GM12878 (cell line): ENCODE results near the gene KRTAP1-1. TPM values are rescaled to one million over a fixed set of nuclear protein-coding genes. Genes with fewer than 3 reads are reported as not detected.

ENCODE experiments used
- ATAC-seq: fragments of 200-7000 bp; cut with Tn5 transposase; 3 replicates; pipeline ENCODE4 v1.9.1; 2020; ENCODE audit warnings: mild to moderate bottlenecking, moderate library complexity
- BruUV-seq: library from RNA; stranded (reverse); fragments of 400-500 nt; replicated peaks from 2 replicates; lab custom pipeline; 2021; lab: Mats Ljungman, UMichigan
- CTCF ChIA-PET: fragments of 300-600 bp; sonication (Branson Sonifier 250); formaldehyde crosslinking; extraction: SDS; loops from one replicate; lab custom pipeline; 2021; ENCODE audit warnings: inconsistent platforms; lab: Yijun Ruan, JAX
- POLR2A ChIA-PET: fragments of 350-600 bp; formaldehyde crosslinking; extraction: SDS; loops from one replicate; lab custom pipeline; 2021; ENCODE audit warnings: inconsistent platforms; lab: Charles Lee
- RAD21 ChIA-PET: fragments of 300-600 bp; sonication (Branson Sonifier 250); formaldehyde crosslinking; loops from one replicate; lab custom pipeline; 2023; ENCODE audit warnings: antibody characterized with exemption; ENCODE audit not compliant: unreplicated experiment; lab: Charles Lee
- SMC1A ChIA-PET: fragments of 300-600 bp; sonication (Branson Sonifier 250); formaldehyde crosslinking; loops from one replicate; lab custom pipeline; 2023; ENCODE audit not compliant: unreplicated experiment, uncharacterized antibody; lab: Charles Lee
- DNase-seq: peaks from one replicate; pipeline ENCODE4 v3.0.0-alpha.2; 2011; ENCODE audit warnings: low read depth, low spot score
- FAIRE-seq: peaks from 3 replicates; lab custom pipeline; 2011; peaks lifted over from hg19 to GRCh38; lab: Jason Lieb, UNC
- H2AFZ ChIP-seq: 2 replicates; pipeline ENCODE4 v1.6.0; 2011; ENCODE audit warnings: low read depth, low read length, control low read depth; ENCODE audit not compliant: control insufficient read depth
- H3K27ac ChIP-seq: 2 replicates; pipeline ENCODE4 v1.5.1; 2011; ENCODE audit warnings: control low read depth; ENCODE audit not compliant: control insufficient read depth, insufficient read depth
- H3K27me3 ChIP-seq, 2 experiments: replicated peaks in 1 of 2; 2 replicates each; pipeline versions ENCODE4 v1.6.0 to v1.6.1; 2011; ENCODE audit warnings: low read length in 1 of 2; ENCODE audit not compliant: control insufficient read depth in 2 of 2, insufficient read depth in 2 of 2
- H3K36me3 ChIP-seq, 2 experiments: 2 replicates each; pipeline ENCODE4 v1.5.1; 2011; ENCODE audit warnings: low read length in 1 of 2; ENCODE audit not compliant: control insufficient read depth in 2 of 2, insufficient read depth in 2 of 2
- H3K4me1 ChIP-seq: 2 replicates; pipeline ENCODE4 v1.6.1; 2011; ENCODE audit warnings: mild to moderate bottlenecking, low read length, moderate library complexity, mixed read lengths; ENCODE audit not compliant: control insufficient read depth, insufficient read depth
- H3K4me2 ChIP-seq: 2 replicates; pipeline ENCODE4 v1.6.0; 2011; ENCODE audit warnings: control low read depth; ENCODE audit not compliant: control insufficient read depth, insufficient read depth
- H3K4me3 ChIP-seq: fragments of 200-600 bp; sonication (generic); 2 replicates; pipeline ENCODE4 v1.5.1; 2016
- H3K79me2 ChIP-seq: 2 replicates; pipeline ENCODE4 v1.6.0; 2011; ENCODE audit warnings: low read length; ENCODE audit not compliant: control insufficient read depth, insufficient read depth
- H3K9ac ChIP-seq: 2 replicates; pipeline ENCODE4 v1.8.0; 2011; ENCODE audit warnings: low read length, control low read depth, mixed read lengths; ENCODE audit not compliant: control insufficient read depth, insufficient read depth
- H3K9me3 ChIP-seq: replicated peaks from 3 replicates; pipeline ENCODE4 v1.5.1; 2011; ENCODE audit warnings: mild to moderate bottlenecking, low read length; ENCODE audit not compliant: control insufficient read depth, insufficient read depth
- H4K20me1 ChIP-seq: 2 replicates; pipeline ENCODE4 v1.6.0; 2011; ENCODE audit not compliant: control insufficient read depth, insufficient read depth
- CBX5 ChIP-seq: sonication (generic); IDR thresholded peaks from 2 replicates; pipeline ENCODE4 v1.6.1; 2016; ENCODE audit warnings: low read depth, moderate library complexity, mild to moderate bottlenecking, inconsistent platforms
- CEBPB ChIP-seq, 2 experiments: fragments of 150-350 bp in 1 of 2; IDR thresholded peaks; 2 replicates each; pipeline ENCODE4 v1.6.1; 2012 to 2014; ENCODE audit warnings: low read depth in 2 of 2, low read length in 2 of 2, borderline replicate concordance in 1 of 2, inconsistent platforms in 1 of 2
- CTCF ChIP-seq, 3 experiments: IDR thresholded peaks in 2 of 3; conservative IDR thresholded peaks in 1 of 3; 2 replicates each; pipeline ENCODE4 v1.5.1; 2011; ENCODE audit warnings: low read depth in 3 of 3, low read length in 3 of 3, mild to moderate bottlenecking in 3 of 3, control low read depth in 2 of 3, moderate library complexity in 2 of 3, inconsistent platforms in 1 of 3, mixed read lengths in 1 of 3; ENCODE audit not compliant: control insufficient read depth in 2 of 3, insufficient read depth in 1 of 3; ENCODE audit errors: extremely low read depth in 1 of 3
- E2F4 ChIP-seq: IDR thresholded peaks from 2 replicates; pipeline ENCODE4 v1.6.1; 2012; ENCODE audit warnings: low read depth, low read length, improper control_type of control experiment
- MEF2A ChIP-seq: IDR thresholded peaks from 2 replicates; pipeline ENCODE4 v1.6.1; 2011; ENCODE audit warnings: low read depth, mild to moderate bottlenecking, low read length, moderate library complexity; ENCODE audit not compliant: insufficient read depth
- POU2F2 ChIP-seq: IDR thresholded peaks from 3 replicates; pipeline ENCODE4 v1.6.1; 2011; ENCODE audit warnings: low read depth, mild to moderate bottlenecking, low read length, borderline replicate concordance
- SKIL ChIP-seq: fragments of 450-650 bp; IDR thresholded peaks from 2 replicates; pipeline ENCODE4 v1.6.1; 2017; ENCODE audit warnings: mild to moderate bottlenecking, low read depth, inconsistent platforms; ENCODE audit not compliant: poor library complexity, severe bottlenecking
- SMARCA5 ChIP-seq: fragments of 450-650 bp; IDR thresholded peaks from 2 replicates; pipeline ENCODE4 v1.6.1; 2017; ENCODE audit warnings: mild to moderate bottlenecking
- USF1 ChIP-seq: IDR thresholded peaks from 2 replicates; pipeline ENCODE4 v1.6.1; 2011; ENCODE audit warnings: borderline replicate concordance, low read depth, mild to moderate bottlenecking, moderate library complexity, mixed read lengths, low read length; ENCODE audit not compliant: insufficient read depth; ENCODE audit errors: extremely low read length
- WGBS: methylation state at CpG from one replicate; pipeline ENCODE4 v1.1.6; 2016; ENCODE audit warnings: low lambda C conversion rate; ENCODE audit not compliant: insufficient replicate concordance, insufficient coverage; ENCODE audit errors: missing lambda C conversion rate; 5-methylcytosine and 5-hydroxymethylcytosine counted together
- in situ Hi-C: fragments of 300-500 bp; cut with MboI; formaldehyde crosslinking; loops from 9 replicates; pipeline ENCODE4 v1.14.3; 2018; ENCODE audit warnings: mixed read lengths
- intact Hi-C: fragments of 100-400 bp; cut with micrococcal nuclease; formaldehyde crosslinking; loops from one replicate; pipeline ENCODE4 v1.14.2; 2022; ENCODE audit not compliant: unreplicated experiment
- polyA plus RNA-seq, 11 experiments: library from polyadenylated mRNA; depleted of rRNA in 4 of 11; unstranded in 6 of 11; stranded (reverse) in 5 of 11; fragments of >200 nt; fragmentation: Nextera tagmentation in 4 of 11; fragmentation: Illumina TruSeq in 1 of 11; extraction: Ambion mirVana in 4 of 11; extraction: Trizol in 1 of 11; gene quantifications; 1 replicate in 1 of 11; 2 replicates in 10 of 11; pipeline versions ENCODE4 v1.2.1 to v1.2.3, GENCODE V29; 2011 to 2016; ENCODE audit warnings: inconsistent platforms in 2 of 11, missing spikeins in 2 of 11, low read depth in 1 of 11
- total RNA-seq, 4 experiments: library from RNA; depleted of rRNA in 3 of 4; stranded (reverse); fragments of >200 nt in 3 of 4; fragmentation: Illumina TruSeq in 1 of 4; extraction: Trizol in 1 of 4; gene quantifications; 2 replicates each; pipeline versions ENCODE4 v1.2.1 to v1.2.3, GENCODE V29; 2013 to 2021

Gene KRTAP1-1
- total and polyA plus RNA-seq, 10 of the 15 experiments (the other 5 are each of a cell fraction or from before 2014, with no cell fraction given), result not detected

GRCh38 chr17:41054025-41054424 is 12.8 kb upstream of the KRTAP1-1 start:
- ChIA-PET POLR2A (no interaction called here), CTCF (no interaction called here), SMC1A (no interaction called here), RAD21 (no interaction called here)
- DNase-seq (no peak), FAIRE-seq (no peak), ATAC-seq (no peak)
- WGBS, result 32% methylated on average over 4 of the region's 4 CpGs
- no peaks in the 10 kb centered on the region for H4K20me1 ChIP-seq
- no peaks in the 10 kb centered on the region for H3K27me3 ChIP-seq
- no peak overlapping the region for H2AFZ ChIP-seq
- no peaks in the 10 kb centered on the region for H3K9me3 ChIP-seq
- no peak overlapping the region for H3K27ac ChIP-seq
- no peak overlapping the region for H3K4me2 ChIP-seq
- no peak overlapping the region for H3K4me3 ChIP-seq
- no TSS peak for BruUV-seq
- in situ Hi-C loops, result no loop called here
- no peaks in the 10 kb centered on the region for H3K79me2 ChIP-seq
- TF ChIP-seq SKIL (no peak), CEBPB (IDR thresholded peaks at IDR 0.05; ENCODE audit: borderline replicate concordance in 1 of 2, low read depth in 2 of 2, low read length in 2 of 2) (no peak), POU2F2 (no peak), E2F4 (no peak), CTCF (IDR thresholded peaks at IDR 0.05 in 2 of 3, conservative IDR thresholded peaks at IDR 0.05 in 1 of 3; ENCODE audit: control insufficient read depth in 2 of 3, extremely low read depth in 1 of 3, insufficient read depth in 1 of 3, low read depth in 3 of 3, low read length in 3 of 3) (no peak), USF1 (no peak), MEF2A (no peak), SMARCA5 (no peak), CBX5 (no peak)
- no peaks in the 10 kb centered on the region for H3K4me1 ChIP-seq
- H3K9ac ChIP-seq, result no peak overlapping the region
- intact Hi-C loops, result no loop called here
- no peaks in the 10 kb centered on the region for H3K36me3 ChIP-seq
